GM20431 (cell line): Measurements from ENCODE around the gene ZNF362.

Experiments
- in situ Hi-C: fragments of 300-500 bp; cut with MseI, MboI; formaldehyde crosslinking; loops from one replicate; pipeline ENCODE4 v1.15.0; 2020; ENCODE audit warnings: low sequenced_read_pairs; ENCODE audit not compliant: unreplicated experiment

ZNF362 gene

DNA sequence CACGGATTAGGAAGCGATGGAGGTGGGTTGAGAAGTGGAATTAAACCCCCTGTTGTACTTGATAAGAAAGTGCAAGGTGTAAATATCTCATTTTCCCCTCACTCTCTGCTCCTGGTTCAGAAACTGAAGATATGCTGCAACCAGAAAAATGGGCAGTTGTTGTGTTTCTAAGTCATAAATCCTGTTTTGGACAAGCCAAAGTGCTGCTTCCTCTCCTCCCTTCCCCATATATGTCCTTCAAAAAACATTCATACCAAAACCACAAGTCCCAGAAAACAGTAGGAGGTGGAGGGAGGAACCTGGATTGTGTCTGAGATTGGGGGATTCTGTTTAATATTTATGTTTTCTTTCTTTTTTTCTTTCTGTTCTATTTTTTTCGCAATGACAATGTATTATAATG is 13.6 kb upstream of the ZNF362 start:
- in situ Hi-C loops = no loop called here

DNA sequence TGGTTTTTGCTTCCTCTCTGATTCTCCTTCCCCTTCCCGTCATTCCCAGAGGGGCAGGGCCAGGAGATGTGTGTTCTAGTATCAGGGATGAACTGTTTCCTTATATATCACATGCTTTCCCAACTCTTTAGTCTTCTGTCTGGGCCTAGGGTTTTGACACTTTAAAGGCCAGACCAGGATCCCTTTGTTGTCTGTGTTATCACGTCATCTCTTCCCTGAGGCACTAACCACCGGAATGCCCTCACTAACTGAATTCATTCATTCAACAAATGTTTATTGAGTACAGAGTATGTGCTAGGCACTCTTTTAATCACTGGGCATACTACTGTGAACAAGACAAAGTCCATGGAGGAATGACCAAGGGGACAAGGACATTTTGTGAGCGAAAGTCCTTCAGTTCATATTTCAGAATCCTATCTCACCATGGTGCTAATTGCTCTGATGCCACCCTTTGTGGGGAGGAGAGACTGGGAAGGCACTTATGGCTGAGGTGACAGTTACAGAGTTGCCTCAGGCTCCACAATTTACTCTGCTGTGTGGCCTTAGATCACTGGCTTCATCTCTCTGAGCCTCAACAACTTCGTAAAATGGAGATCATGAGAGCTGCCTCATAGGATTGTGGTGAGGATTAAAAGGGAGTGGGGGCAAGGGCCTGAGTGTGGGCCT is 12.0 kb upstream of the ZNF362 start:
- in situ Hi-C loops = no loop called here

DNA sequence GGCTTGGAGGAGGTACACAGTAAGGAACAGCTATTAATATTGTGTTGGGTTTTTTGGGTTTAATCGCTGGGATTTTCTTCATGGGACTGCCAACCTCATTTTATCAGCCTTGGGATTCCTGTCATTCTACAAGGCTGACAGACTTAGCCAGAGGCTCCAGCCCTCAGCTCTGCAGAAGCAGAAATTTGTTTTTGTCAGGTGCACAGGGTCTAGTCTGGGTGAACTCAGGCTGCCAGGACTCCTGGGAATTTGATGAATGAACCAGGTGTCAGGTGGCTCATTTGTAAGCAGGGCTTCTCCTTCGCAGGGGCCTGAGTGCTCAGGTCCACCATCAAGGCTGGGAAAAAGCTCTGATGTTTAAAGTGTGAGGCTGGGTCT is 11.5 kb upstream of the ZNF362 start:
- in situ Hi-C loops = no loop called here

DNA sequence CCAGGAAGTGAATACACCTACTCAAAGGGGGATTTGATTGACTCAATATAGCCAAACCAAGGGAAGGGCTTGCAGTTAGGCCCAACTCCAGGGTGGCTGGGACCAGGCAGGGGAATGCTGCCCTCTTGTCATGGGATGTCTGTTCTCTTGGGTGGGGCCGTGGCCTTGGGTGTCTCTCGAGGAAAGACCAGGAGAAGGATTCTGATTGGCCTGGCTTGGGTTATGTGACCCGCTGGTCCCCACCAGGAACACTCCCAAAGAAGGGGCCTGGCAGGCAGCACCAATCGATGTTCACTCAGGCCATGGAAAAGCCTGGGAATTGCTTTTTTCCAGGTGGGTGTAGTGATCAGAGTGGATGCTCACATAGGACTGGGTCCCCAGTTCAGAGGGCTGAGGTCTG is 10.1 kb upstream of the ZNF362 start:
- in situ Hi-C loops = no loop called here

DNA sequence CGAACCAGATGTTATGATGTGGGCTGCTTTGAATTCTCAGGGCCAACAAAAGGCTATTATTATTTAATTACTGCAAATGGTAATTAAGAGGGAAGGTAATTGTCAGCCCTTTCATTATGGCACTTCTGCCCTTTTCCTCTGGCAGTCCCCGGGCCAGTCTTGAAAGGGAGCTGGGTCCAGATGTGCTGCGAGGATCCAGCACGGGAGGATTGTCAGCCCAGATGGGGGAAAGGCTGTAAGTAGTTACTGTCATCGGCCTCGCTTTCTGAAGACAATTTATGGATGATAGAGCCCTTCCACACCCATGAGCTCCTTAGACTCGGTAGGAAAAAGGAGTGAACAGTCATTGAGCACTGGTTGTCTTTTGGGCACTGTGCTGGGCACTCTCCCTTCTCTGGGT is 8.7 kb upstream of the ZNF362 start:
- in situ Hi-C loops = no loop called here

DNA sequence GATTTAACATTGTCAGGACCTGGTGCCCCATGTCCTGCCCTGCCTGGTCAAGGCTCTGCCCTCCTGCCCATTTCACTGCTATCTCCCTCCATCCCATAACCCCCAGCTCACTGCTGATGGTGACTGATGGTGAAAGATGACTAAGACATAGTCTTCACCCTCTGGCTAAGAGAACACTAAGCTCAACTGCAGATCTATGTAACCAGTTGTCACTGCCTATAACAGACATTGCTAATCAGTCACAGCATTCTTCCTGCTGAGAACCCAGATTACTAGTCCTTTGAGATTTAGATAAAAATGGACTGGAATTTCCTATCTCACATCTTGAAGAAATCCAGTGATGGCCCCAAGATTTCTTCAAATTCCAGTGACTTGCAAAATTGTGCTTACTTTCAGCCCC is 8.0 kb upstream of the ZNF362 start:
- in situ Hi-C loops = no loop called here

DNA sequence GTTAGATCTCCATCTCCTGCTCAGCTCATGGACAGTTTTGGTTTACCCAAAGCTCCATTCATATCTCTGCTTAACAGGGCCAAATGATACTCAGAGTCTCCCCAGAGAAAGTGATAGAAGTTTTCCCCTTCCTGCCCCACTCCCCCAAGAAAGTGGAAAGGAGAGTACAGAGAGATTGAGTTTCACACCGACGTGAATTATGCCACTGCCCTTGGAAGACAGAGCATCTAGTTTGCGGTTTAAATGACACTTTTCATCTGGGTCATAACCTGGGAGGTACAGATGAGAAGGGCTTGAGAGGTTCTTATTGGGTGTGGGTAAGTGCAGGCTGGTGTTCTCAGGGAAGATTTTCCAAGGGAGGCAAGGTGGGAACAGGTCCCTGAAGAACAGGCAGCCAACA is 6.9 kb upstream of the ZNF362 start:
- in situ Hi-C loops = no loop called here

DNA sequence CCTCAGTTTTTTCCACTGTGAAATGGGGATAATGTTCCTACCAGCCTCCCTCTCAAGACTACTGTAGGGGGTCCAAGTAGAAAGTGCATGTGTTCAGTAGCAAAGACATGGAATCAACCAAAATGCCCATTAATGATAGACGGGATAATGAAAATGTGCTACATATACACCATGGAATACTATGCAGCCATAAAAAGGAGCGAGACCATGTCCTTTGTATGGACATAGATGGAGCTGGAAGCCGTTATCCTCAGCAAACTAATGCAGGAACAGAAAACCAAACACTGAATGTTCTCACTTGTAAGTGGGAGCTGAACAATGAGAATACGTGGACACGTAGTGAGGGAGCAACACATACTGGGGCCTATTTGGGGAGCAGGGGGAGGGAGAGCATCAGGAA is 6.1 kb upstream of the ZNF362 start:
- in situ Hi-C loops = no loop called here

DNA sequence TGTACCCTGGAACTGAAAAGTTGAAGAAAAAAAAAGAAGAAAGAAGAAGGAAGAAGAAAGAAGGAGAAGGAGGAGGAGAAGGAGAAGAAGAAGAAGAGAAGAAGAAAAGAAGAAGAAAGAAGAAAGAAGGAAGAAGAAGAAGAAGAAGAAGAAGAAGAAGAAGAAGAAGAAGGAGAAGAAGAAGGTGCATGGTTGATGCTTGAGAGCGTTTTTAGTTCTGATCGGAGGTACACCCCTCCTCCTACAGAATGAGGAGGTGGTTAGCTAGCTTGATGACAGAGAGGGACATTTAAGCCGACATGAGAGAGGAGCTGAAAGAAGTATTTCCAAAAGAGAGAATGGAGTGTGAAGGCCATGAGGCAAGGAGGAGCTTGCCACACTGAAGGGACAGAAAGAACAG is 5.6 kb upstream of the ZNF362 start:
- in situ Hi-C loops = no loop called here

DNA sequence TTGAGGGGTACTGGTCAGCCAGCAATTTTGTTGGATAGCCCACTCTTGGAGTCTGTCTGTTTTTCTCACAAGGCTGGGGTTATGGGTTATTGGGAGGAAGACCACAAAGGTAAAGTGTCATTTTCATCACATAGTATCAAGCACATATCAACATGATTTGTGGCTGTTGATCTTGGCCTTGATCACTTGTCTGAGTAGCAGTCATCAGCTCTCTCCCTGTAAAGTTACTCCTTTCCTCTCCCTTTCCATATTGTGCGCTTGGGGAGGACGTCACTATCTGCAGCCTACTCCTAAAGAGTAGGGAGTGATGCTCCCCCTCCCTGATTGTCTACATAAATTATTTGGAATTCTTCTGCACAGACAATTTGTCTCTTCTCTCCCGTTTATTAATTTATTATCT is 1.8 kb upstream of the ZNF362 start:
- in situ Hi-C loops = no loop called here

DNA sequence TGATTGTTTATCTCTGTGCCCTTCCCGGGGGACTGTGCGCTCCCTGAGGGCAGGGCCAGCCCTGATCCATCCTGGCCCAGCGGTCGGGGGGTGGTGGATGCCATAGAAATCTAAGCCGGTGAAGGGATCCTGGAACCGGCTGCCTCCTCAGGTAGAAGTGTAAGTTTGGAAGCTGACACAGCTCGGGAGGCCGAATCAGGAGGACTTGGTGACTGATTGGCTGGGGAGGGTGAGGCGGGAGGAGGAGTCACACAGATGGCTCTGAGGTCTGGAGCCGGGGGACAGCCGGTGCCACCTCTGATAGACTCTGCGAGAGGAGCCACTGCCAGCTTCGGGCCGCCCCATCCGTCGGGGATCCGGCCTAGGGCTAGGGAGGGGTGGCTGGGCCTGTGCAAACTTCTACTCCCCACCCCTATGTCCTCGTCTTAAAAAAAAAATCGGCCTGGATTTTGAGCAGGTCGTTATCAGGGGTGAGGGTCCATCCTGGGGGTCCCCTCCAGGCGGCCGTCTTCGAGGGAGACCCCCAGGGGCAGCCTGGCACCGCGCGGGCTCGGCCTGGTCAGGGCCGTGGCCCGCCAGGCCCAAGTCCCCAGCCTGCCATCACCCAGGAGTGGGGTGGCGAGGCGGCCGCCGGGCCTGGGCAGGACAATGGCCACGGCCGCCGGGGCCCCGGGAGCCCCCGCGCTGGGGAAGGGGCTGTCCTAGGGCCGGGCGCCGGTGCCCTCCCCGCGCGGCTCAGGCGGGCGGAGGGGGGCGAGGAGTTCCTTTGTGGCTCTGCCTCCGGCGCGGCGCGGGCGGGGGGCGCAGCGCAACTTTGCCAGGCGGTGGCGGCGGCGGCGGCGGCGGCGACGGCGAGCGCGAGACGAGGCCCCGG is 708 bp upstream of the ZNF362 start:
- in situ Hi-C loops = no loop called here

DNA sequence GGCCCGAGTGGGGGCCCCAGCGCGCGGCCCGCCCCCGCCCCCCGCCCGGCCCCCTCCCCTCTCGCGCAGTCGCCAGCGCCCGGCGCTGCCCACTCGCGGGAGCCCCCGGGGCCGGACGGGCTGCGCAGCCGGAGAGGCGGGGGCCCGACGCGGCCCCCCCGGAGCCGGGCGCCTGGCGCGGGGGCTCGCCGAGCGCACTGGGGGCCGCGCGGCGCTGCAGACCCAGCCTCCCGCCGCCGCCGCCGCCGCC is 146 bp upstream of the ZNF362 start:
- in situ Hi-C loops = no loop called here

DNA sequence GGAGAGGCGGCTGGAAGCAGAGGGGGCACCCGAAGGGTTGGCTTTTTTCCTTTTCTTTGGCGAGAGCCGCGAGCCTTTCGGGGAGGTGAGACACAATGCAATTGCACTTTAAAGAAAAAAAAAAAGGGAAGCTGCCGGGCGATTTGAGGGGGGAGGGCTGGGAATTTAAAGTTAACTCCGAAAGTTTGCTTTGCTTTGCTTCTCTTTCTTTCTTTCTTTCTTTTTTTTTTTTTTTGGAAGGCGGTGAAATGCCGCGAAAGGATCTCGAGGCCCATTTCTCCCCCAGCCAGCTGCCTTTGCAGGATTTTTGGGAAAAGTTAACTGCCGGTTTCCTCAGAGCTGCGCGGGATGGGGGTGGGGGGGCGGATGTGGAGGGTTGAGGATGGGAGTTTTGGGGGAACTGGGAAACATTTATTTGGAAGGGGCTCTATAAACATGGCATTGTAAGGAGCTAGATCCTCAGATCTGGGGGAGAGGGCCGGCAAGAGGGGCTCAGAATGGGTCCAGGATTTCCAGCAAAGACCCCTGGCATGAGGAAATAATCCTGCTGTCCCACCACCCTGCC is 997 bp downstream of the ZNF362 start:
- in situ Hi-C loops = no loop called here

DNA sequence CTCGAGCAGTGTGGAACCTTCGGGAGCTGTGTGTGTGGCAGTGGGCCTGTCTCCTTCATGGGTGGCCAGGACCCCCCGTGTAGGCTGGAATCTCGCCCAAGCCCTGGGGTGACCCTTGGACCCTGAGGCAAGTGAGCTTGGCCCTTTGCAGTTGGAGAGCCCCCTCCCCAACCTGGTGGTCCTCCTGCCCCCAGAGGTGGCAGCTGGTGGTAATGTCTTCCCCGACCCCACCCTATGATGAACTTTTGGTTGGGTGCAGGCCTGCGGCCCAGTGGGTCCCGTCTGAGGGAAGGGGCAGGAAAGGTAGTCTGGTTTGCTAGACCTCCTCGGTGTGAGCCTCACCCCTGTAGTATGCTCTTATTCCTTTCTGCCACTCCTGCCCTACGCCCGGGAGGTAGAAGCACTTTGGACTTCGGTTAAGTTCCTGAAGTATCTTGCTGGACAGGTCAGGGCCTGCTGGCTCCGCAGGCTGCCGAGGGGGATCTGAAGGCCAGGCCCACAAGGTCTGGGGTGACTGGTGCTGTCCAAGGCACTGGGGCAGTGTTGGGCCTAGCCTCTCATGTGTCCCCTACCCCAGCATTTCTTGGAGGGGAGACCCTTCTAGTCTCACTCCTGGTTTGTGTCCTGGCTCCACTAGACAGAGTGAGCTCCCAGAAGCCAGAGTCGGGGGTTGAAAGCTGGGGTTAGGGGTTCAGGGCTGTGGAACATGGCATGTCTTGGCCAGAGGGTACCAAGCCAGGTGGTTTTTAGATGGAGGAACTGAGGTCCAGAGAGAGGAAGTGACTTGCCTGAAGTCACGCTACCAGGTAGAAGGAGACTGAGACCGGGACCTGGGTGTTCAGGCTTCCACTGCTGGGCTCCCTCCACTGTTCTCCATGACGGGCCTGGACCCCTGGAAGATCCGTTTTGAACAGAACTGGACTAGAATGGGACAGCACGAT is 1.8 kb downstream of the ZNF362 start:
- in situ Hi-C loops = no loop called here

DNA sequence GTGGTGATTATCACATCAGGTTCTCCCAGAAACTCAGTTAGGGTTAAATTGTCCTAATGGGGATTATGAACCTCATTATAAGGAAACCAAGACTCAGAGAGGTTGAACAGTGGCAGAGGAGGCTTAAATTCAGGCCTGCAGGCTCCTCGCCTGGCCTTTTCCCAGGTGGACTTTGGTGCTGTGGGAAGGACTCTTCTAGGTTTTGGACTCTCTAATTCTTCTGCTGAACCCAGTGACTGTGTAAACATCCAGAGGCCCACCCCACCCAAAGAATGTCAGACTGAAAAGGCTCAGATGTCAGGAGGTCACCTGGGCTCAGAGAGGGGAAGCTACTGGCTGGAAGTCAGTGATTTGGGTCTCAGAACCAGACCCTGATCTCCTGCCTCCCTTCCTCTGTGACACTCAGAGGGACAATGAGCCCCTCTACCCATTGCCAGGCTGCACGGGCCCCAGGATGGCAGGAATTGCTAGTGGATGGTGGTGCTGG is 2.5 kb downstream of the ZNF362 start:
- in situ Hi-C loops = no loop called here

DNA sequence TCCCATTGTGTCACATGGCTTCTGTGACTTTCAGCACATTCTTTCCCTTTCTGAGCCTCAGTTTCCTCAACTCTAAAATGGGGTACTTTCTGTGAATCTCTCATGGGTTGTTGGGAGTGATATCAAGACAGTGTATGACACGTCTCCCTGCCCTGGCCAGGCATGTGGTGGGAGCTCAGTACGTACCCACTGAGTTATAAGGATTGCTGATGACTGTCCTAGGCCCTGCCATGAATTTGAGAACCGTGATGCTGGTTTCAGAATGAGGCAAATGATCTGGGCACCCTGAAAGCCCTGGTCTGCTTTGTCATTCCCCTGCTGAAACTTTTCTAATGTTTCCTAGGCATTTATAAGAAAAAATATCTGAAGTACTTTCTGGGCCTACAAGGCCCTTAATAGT is 3.6 kb downstream of the ZNF362 start:
- in situ Hi-C loops = no loop called here

DNA sequence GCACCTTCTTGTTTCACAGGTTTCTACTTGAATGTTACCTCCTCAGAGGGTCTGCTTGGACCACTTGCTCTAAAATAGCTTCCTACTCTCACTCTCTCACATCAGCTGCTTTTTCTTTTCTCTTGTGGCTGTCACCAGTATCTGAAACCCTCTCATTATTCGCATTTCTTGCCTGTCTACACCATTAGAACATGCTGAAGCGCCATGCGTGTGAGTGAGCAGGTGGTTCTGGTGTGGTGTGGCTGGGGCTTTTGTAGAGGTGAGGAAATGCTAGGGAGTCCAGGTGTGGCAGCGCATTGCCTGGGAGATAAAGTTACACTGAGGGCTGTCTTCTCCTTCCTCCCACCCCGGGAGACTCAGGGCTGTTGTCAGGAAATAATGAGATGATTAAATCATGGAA is 4.1 kb downstream of the ZNF362 start:
- in situ Hi-C loops = no loop called here

DNA sequence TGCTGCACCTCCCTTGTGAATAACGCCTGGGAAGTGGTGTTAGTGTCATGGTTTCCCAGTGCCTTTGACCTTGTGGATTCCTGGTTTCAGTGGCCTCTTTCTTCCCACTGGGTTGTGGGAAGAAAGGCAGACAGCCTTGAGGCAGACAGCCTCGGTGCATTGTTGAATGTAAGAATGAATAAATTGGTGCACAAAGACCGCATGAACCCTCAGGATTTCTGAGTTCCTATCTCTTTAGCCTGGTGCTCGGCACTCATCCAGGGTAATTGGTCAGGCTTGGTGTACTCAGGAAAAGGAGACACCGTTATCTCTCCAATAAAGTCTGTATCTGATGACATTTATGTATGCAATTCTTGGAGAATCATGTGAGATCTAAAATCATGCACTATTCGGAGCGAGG is 5.1 kb downstream of the ZNF362 start:
- in situ Hi-C loops = no loop called here

DNA sequence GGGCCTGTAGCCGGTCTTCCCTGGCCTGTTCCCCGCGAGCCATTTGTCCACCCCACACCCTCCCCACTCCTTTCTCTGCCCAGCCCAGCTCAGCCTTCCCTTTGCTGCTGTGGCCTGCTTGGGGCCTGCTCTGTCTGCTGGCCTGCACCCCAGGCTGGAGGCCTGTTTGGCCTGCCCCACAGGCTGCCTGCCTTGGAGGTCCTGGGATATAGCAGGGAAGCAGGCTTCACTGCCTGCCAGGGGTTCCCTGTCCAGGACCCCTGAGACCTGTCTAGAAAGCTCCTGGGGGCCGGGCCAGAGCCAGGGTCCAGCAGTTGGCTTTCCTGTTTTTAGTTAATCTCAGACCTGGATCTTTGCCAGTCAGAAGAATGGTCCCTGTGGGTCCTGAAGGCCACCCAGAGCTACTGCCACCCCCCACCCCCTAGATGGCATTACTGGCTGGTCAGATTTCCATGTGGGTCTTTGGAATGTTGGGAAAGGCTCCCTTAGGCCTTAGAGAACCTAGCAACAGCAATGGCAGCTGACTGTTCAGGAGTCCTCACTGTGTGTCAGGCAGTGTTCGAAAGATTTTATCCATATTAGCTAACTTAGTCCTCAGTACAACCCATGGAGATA is 7.7 kb downstream of the ZNF362 start:
- in situ Hi-C loops = no loop called here
